Heart right ventricle (tissue), 16 donors: ENCODE data around the gene EIF6. TPM values are rescaled to one million over a fixed set of nuclear protein-coding genes. Genes with fewer than 3 reads are reported as not detected.

Experiments used
- ATAC-seq, 8 donors: fragments of 200-7000 bp; cut with Tn5 transposase; one replicate each; pipeline ENCODE4 v1.9.1; 2020; ENCODE audit warnings: mild to moderate bottlenecking in 8 of 8, moderate library complexity in 8 of 8, moderate number of reproducible peaks in 1 of 8
- DNase-seq, 2 donors: peaks; one replicate each; pipeline ENCODE4 v3.0.0-alpha.2; 2020
- H3K27ac ChIP-seq, 10 donors: fragments of 200-600 bp; sonication (generic) in 2 of 10; one replicate each; pipeline versions ENCODE4 v1.5.0 to v1.8.0; 2020 to 2022; ENCODE audit warnings: mild to moderate bottlenecking in 3 of 10
- H3K27me3 ChIP-seq, 7 donors: fragments of 200-600 bp; one replicate each; pipeline ENCODE4 v1.8.0; 2021 to 2022; ENCODE audit warnings: mild to moderate bottlenecking in 2 of 7
- H3K36me3 ChIP-seq, 9 donors: fragments of 200-600 bp; sonication (generic) in 1 of 9; one replicate each; pipeline versions ENCODE4 v1.5.0 to v1.8.0; 2020 to 2022; ENCODE audit warnings: mild to moderate bottlenecking in 2 of 9
- H3K4me1 ChIP-seq, 9 donors: fragments of 200-600 bp; sonication (generic) in 1 of 9; one replicate each; pipeline versions ENCODE4 v1.5.0 to v1.8.0; 2020 to 2022; ENCODE audit warnings: mild to moderate bottlenecking in 4 of 9
- H3K4me3 ChIP-seq, 10 donors: fragments of 200-600 bp; sonication (generic) in 2 of 10; one replicate each; pipeline versions ENCODE4 v1.5.0 to v1.8.0; 2020 to 2022; ENCODE audit warnings: mild to moderate bottlenecking in 7 of 10, moderate library complexity in 2 of 10
- H3K9me3 ChIP-seq, 11 donors: fragments of 200-600 bp in 10 of 11; sonication (generic) in 2 of 11; one replicate each; pipeline versions ENCODE4 v1.5.0 to v1.8.0; 2013 to 2022; ENCODE audit warnings: mild to moderate bottlenecking in 2 of 11, control low read depth in 1 of 11, moderate library complexity in 1 of 11
- CTCF ChIP-seq, 9 donors: fragments of 200-600 bp; sonication (generic) in 2 of 9; IDR thresholded peaks; one replicate each; pipeline versions ENCODE4 v1.5.0 to v1.8.0; 2021 to 2022; ENCODE audit warnings: antibody characterized with exemption in 9 of 9, mild to moderate bottlenecking in 5 of 9, moderate library complexity in 1 of 9
- WGBS, 2 donors: extraction: QIAGEN DNeasy Blood & Tissue Kit; methylation state at CpG; one replicate each; pipeline ENCODE4 v1.1.7; 2013; ENCODE audit warnings: inconsistent platforms in 1 of 2; 5-methylcytosine and 5-hydroxymethylcytosine counted together
- intact Hi-C, 10 donors: fragments of 100-400 bp; cut with DNase I; formaldehyde crosslinking; loops; one replicate each; pipeline versions ENCODE4 v1.11.1 to v1.14.2; 2022
- polyA plus RNA-seq, 2 donors: library from polyadenylated mRNA; stranded (reverse); fragments of 200-250 nt; gene quantifications; one replicate each; pipeline ENCODE4 v1.2.3, GENCODE V29; 2013
- total RNA-seq, 10 donors: library from RNA; stranded (reverse); fragmentation: NEBNext Ultra II Directional in 3 of 10; extraction: Animal tissue kit (Norgen Biotek cat#: 25700) in 3 of 10; gene quantifications; one replicate each; pipeline versions ENCODE4 v1.2.1 to v1.2.4, GENCODE V29; 2021 to 2023
- donor health status: Arrhythmogenic right ventricular cardiomyopathy.
- donor health status: ischemic (EF 13 %, LVEDD 7.1; RV severe dilation, severe dysfunction).
- donor health status: healthy with polysubstance abuse.
- donor health status: DM: no; HTN: yes; CAD: no.
- donor health status: DM: no; HTN: no; CAD: no.
- donor health status: ischemic (EF 25% LVEDD 6.9; RV normal size, moderate dysfunction).
- donor health status: ischemic (EF 25% LVEDD 5.7; RV mildly dilated, moderate dysfunction).
- donor health status: healthy.
- donor health status: DM: yes; HTN: yes; CAD: no.
- donor health status: Ischemic cardiomyopathy.
- donor health status: ischemic (EF 35%, LVEDD 5.7; RV mildly dilated, moderate dysfunction).
- donor health status: nonischemic (EF 11% LVEDD 7.7; RV severe dilation, severe dysfunction).
- donor health status: DM: yes; HTN: yes; CAD: no.
- donor health status: PGD.
- donor health status: ischemic (EF 29% LVEDD 5.4; RV normal size, mild dysfunction).
- donor health status: nonischemic (EF 23%, LVEDD 6.1; RV moderate dilation, normal function).

EIF6 gene
- total and polyA plus RNA-seq, 12 donors: 28.2 to 155 (median 39.0) TPM

- ATAC-seq (peak in 2 of 8 donors; percentile 38 to 74), DNase-seq (no peak)
- peak overlapping the region in 1 of 10 donors; percentile 70 for H3K27ac ChIP-seq
- 90 to 92% methylated on average over 12 of the region's 12 CpGs for WGBS, 2 donors
- H3K36me3 ChIP-seq: peaks cover 0 to 29% (median 0%) of the 10 kb centered on the region in 9 donors
- intact Hi-C loops: loop anchor here in 4 of 10 donors (2.0 to 5.0 kb wide), 3 partner anchors 131 to 141 kb away; partner anchors contain the start of gene GDF5 (in 4 of the 4)
- H3K4me1 ChIP-seq: peaks cover 3 to 45% (median 20%) of the 10 kb centered on the region in 9 donors
- no peaks in the 10 kb centered on the region for H3K9me3 ChIP-seq
- H3K27me3 ChIP-seq: no peaks in the 10 kb centered on the region
- TF ChIP-seq CTCF (IDR thresholded peaks at IDR 0.05): no peak
- H3K4me3 ChIP-seq: no peak overlapping the region
Measured at GRCh38 chr20:35305682-35306556, 21.3 kb upstream of the EIF6 start.

- Histone ChIP-seq H3K27ac (peak overlapping the region in 1 of 10 donors; percentile 64), H3K36me3 (peaks cover 0 to 28% (median 0%) of the 10 kb centered on the region in 9 donors), H3K4me1 (peaks cover 3 to 45% (median 20%) of the 10 kb centered on the region in 9 donors), H3K9me3 (no peaks in the 10 kb centered on the region), H3K27me3 (no peaks in the 10 kb centered on the region), H3K4me3 (no peak overlapping the region)
- no peak for DNase-seq
- intact Hi-C loops: loop anchor here in 7 of 10 donors (2.0 to 5.0 kb wide), 5 partner anchors 132 to 142 kb away; partner anchors contain the start of gene GDF5 (in 5 of the 7)
- 92% methylated on average over 6 of the region's 6 CpGs for WGBS, 2 donors
- ATAC-seq: no peak
- no peak for TF ChIP-seq CTCF (IDR thresholded peaks at IDR 0.05)
Measured at GRCh38 chr20:35304956-35305355, 20.4 kb upstream of the EIF6 start.

GRCh38 chr20:35303735-35304491 lies 19.3 kb upstream of the EIF6 start:
- Histone ChIP-seq H3K4me3 (no peak overlapping the region), H3K27me3 (no peaks in the 10 kb centered on the region), H3K4me1 (peaks cover 3 to 45% (median 20%) of the 10 kb centered on the region in 9 donors), H3K9me3 (no peaks in the 10 kb centered on the region), H3K27ac (no peak overlapping the region), H3K36me3 (peaks cover 0 to 23% (median 0%) of the 10 kb centered on the region in 9 donors)
- 34 to 37% methylated on average over 18 of the region's 18 CpGs for WGBS, 2 donors
- intact Hi-C loops: loop anchor here in 9 of 10 donors (2.0 to 5.0 kb wide), 5 partner anchors 133 to 143 kb away; partner anchors contain the start of gene GDF5 (in 4 of the 9)
- DNase-seq (peak; percentile 55 to 76), ATAC-seq (peak; percentile 42 to 74 (median 66))
- TF ChIP-seq CTCF (IDR thresholded peaks at IDR 0.05): peak; percentile 89 to 96 (median 92)

GRCh38 chr20:35303382-35303734 lies 18.8 kb upstream of the EIF6 start:
- TF ChIP-seq CTCF (IDR thresholded peaks at IDR 0.05): no peak
- intact Hi-C loops: loop anchor here in 7 of 10 donors (2.0 to 5.0 kb wide), 5 partner anchors 134 to 144 kb away; partner anchors contain the start of gene GDF5 (in 3 of the 7)
- no peak for ATAC-seq
- peaks cover 0 to 23% (median 0%) of the 10 kb centered on the region in 9 donors for H3K36me3 ChIP-seq
- WGBS, 2 donors: 66 to 81% methylated on average over 11 of the region's 11 CpGs
- no peaks in the 10 kb centered on the region for H3K9me3 ChIP-seq
- H3K4me1 ChIP-seq: peaks cover 3 to 40% (median 16%) of the 10 kb centered on the region in 9 donors
- no peak overlapping the region for H3K27ac ChIP-seq
- H3K4me3 ChIP-seq: no peak overlapping the region
- no peaks in the 10 kb centered on the region for H3K27me3 ChIP-seq
- no peak for DNase-seq
